HG03159 (cell line): ENCODE results near the gene FILIP1L.
"Not testable (repeated sequence)": the region's sequence is repeated elsewhere in the genome, so short reads cannot be mapped to it uniquely, and the experiment has no call there.

ENCODE experiments used
- ATAC-seq: cut with Tn5 transposase; IDR thresholded peaks from one replicate; pipeline ENCODE4 v1.9.1; 2021; ENCODE audit warnings: mild to moderate bottlenecking, moderate library complexity; ENCODE audit not compliant: unreplicated experiment

FILIP1L gene

GRCh38 chr3:99851955-99852354, 262.3 kb downstream of the FILIP1L start:
- no peak for ATAC-seq

DNA sequence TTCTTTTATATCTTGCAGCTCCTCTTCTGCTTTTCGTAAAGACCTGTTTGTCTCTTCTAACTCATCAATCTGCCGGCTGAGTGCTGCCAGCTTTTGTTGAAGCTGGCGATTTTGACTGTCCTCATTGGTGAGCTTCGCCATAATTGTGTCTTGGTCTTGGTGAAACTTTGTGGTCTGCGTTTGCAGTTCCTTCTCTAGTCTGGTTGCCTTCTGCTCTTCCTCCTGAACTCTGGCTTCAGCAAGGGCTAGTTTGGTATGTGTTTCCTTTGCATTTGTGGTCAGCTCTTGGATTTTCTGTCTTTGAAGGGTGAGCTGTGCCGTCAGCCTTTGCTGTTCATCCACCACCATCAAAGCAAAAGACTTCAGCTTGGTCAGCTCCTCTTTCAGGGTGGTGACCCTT, 263.7 kb downstream of the FILIP1L start:
- ATAC-seq = no peak

DNA sequence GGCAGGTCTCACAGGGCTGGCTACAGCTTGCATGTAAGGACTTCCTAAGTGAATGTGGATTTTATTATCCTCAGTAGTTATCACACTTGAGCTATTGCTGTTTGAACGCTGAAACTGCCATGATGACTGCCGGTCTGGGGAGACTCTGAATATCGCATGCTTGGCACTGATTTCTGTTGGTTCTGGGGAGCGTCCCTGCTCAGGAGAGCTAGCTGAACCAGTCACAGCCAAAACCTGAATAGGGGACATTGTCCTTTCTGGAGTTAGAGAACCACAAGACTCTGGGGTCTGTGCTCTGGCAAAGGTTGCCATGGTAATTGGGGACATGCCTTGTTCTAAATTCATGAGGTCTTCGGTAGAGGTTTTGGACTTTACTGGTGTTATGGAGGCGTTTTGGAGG, 265.9 kb downstream of the FILIP1L start:
- ATAC-seq = no peak

DNA sequence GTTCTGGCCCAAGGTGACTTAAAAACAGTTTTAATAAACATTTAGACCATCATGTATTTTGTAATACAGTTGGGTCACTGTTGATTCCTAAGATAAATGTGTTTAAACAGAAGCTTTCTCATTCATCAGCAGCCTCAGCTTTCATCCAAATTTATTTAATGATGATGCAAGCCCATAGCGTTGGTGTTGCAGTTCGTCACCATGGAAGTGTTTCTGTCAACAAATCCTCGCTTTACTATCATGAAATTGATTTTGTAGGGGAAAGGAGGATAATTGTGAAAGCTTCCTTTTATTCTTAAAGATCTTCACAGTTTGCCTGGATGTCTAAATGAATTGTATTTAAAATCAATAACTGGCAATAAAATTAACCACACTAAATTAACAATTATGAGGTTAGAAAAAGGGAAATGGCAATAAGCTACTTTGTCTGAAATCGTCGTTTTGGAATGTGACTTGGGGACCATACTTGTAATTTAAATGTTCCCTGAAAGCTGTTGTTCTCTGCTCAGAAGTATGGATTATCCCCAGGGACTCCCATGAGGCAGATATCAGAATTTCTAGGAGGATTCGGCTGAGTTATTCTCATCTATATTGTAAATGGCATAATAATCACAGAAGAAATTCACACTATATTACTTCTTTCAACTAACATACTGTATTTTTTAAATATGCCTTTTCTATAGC, 267.7 kb downstream of the FILIP1L start:
- no peak for ATAC-seq

DNA sequence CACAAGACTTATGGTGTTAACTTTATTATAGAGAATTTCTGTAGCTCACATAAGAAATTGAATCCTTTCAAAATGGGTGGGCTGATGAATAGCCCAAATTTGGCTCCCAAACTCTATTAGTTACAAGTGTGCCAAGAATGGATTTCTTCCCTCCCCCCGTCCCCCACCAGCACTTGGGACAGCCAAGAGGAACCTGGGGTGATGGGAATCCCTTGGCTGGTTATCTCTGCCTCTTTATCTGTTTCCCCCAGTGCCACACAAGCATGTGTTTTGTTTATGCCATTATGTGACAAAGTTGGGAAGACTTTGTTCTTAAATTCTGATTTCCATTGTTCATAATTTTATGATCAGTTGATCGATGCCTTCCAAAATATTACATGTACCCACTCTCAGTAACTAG, 268.3 kb downstream of the FILIP1L start:
- ATAC-seq = no peak

- ATAC-seq = no peak
Observed at GRCh38 chr3:99845331-99845730, 269.0 kb downstream of the FILIP1L start.

GRCh38 chr3:99843590-99844258, 270.6 kb downstream of the FILIP1L start:
- ATAC-seq = no peak

DNA sequence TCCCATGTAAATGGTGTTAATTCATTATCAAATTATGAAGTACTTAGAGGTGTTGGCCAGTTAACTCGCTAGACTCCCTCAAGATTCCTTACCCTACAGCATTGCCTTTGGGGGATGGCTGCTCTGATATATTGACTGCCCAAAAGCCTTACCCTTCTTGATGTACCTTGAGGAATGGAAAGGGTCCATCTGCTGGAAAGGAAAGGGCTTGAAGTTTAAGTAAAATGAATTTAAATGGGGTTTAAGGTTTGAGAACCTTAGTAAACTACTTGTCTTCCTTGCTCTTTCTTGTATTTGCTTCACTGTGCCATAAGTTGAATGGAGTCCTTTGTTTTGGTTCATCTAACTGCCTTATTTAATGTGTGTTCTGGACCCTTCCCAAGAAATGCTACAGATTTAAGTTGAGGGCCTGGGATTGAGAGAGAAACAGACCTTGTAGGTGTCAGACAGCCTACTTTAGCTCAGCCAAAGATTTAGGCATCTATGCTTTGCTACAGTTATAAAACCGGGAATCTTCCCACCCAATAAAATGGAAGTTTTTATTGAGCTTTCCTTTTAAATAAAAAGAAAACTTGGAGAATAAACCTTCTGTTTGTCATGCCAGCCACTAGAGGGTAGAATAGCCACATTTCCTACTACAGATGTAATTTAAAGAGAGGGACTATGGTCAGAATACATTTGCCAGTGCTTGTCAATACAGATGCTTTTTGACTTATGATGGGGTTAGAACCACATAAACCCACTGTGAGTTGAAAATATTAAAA, 271.3 kb downstream of the FILIP1L start:
- no peak for ATAC-seq

GRCh38 chr3:99841949-99842348, 272.4 kb downstream of the FILIP1L start:
- not testable (repeated sequence) for ATAC-seq

DNA sequence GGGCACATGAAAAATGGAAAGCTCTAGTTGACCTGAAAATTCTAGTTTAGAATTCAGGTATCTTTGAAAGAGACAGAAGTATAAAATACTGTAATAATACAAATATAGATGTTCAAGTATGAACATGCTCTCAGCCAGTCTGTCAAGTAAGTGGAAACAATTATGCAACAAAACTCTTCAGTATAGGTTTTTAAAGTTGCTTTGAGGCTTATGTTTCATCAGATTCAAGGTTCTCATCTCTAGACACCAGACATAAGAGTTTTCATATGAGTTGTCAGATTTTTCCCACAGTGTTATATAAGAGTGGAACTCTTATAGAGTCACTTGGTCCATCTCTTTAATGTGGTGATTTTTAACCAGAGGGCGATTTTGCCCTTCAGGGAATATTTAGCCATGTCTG, 274.7 kb downstream of the FILIP1L start:
- no peak for ATAC-seq

GRCh38 chr3:99838755-99839154, 275.5 kb downstream of the FILIP1L start:
- ATAC-seq = no peak

DNA sequence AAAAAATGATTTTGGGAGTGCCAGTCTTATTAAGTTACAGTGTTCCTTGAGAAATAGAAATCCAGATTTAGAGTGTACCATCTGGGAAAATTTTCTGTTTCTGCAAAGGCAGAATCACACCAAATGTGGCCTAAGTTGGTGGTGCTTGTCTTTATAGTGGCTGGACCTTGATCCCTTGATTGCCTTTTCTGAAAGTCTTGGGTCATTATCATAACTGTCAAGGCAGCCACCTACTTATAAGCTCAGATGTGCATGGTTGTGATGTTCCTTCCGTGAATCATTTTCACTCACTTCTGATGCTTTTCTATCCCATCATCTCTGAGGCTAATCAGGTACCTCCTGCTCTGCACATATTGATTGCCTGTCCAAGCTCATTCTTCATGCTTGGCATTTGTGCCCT, 276.6 kb downstream of the FILIP1L start:
- ATAC-seq = no peak

DNA sequence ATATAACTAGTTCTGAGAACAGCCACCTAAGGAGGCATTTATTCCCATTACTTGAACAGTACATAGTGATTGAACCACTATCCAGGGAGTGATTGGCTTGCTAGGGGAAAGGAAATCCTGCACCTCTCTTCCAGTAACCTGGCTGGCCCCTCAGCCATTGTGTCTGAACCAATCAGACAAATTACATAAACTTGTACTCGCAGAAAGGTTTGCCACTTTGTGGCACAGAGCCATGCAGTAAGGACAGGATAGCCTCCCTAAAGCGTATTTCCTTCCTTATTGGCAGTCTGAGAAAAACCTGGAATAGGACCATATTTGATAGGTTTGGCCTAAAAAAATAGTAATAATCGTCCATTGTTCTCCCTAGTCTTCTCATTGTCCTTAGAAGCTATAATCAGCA, 277.6 kb downstream of the FILIP1L start:
- no peak for ATAC-seq

- ATAC-seq = no peak
Observed at GRCh38 chr3:99834211-99834957, 279.9 kb downstream of the FILIP1L start.

GRCh38 chr3:99833617-99834205, 280.6 kb downstream of the FILIP1L start:
- ATAC-seq = no peak

- ATAC-seq = no peak
Observed at GRCh38 chr3:99829844-99830243, 284.5 kb downstream of the FILIP1L start.

DNA sequence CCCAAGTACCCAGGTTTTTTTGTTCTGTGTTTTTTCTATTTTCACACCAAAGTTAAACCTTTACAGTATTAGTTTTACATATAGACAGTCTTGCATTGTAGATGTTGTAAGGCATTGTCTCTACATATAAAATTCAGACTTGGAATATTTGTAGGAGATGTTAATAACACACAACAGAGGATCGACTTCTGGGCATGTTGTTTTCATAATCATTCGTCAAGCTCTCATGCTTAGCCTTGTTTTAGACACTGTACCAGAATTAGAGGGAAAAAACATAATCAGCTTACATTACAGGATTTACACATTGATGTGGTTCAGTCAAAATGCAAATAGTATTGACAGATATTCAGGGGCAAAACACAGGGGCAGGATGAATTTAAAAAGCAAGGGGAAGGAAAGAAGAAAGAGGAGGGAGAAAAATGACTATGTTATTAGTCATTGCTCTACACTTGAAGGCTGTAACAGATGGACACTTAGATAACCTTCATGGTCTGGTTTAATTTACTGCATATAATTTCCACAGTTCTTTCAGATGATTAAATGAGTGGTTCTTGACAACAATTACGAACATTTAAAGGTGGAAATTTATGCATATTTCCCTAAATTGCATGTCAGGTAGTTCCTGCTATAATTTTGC, 289.2 kb downstream of the FILIP1L start:
- no peak for ATAC-seq

- no peak for ATAC-seq
Observed at GRCh38 chr3:99823723-99824711, 290.3 kb downstream of the FILIP1L start.

GRCh38 chr3:99818818-99819217, 295.5 kb downstream of the FILIP1L start:
- ATAC-seq = no peak
